Uterus (tissue), 2 donors: ENCODE measurements around the gene NRG3.

Experiments used
- POLR2A ChIP-seq, 2 donors: fragments of 450-650 bp; IDR thresholded peaks; one replicate each; pipeline ENCODE4 v1.6.1; 2016; ENCODE audit warnings: antibody characterized with exemption in 2 of 2, mild to moderate bottlenecking in 1 of 2, moderate library complexity in 1 of 2
- TF ChIP-seq, protein P1 (sequence below), 4 experiments: fragments of 200-600 bp in 2 of 4; fragments of 450-650 bp in 2 of 4; sonication (generic) in 2 of 4; IDR thresholded peaks; one replicate each; pipeline ENCODE4 v1.5.1; 2016 to 2019; ENCODE audit warnings: antibody characterized with exemption in 4 of 4, mild to moderate bottlenecking in 2 of 4, moderate library complexity in 1 of 4

- no peak for TF ChIP-seq POLR2A (IDR thresholded peaks at IDR 0.05)
- TF ChIP-seq, protein P1, sequence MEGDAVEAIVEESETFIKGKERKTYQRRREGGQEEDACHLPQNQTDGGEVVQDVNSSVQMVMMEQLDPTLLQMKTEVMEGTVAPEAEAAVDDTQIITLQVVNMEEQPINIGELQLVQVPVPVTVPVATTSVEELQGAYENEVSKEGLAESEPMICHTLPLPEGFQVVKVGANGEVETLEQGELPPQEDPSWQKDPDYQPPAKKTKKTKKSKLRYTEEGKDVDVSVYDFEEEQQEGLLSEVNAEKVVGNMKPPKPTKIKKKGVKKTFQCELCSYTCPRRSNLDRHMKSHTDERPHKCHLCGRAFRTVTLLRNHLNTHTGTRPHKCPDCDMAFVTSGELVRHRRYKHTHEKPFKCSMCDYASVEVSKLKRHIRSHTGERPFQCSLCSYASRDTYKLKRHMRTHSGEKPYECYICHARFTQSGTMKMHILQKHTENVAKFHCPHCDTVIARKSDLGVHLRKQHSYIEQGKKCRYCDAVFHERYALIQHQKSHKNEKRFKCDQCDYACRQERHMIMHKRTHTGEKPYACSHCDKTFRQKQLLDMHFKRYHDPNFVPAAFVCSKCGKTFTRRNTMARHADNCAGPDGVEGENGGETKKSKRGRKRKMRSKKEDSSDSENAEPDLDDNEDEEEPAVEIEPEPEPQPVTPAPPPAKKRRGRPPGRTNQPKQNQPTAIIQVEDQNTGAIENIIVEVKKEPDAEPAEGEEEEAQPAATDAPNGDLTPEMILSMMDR (IDR thresholded peaks at IDR 0.05): no peak
Measured at GRCh38 chr10:82240408-82240807, 365.4 kb downstream of the NRG3 start.
